ENCODE results near the gene A3GALT2.

DNA sequence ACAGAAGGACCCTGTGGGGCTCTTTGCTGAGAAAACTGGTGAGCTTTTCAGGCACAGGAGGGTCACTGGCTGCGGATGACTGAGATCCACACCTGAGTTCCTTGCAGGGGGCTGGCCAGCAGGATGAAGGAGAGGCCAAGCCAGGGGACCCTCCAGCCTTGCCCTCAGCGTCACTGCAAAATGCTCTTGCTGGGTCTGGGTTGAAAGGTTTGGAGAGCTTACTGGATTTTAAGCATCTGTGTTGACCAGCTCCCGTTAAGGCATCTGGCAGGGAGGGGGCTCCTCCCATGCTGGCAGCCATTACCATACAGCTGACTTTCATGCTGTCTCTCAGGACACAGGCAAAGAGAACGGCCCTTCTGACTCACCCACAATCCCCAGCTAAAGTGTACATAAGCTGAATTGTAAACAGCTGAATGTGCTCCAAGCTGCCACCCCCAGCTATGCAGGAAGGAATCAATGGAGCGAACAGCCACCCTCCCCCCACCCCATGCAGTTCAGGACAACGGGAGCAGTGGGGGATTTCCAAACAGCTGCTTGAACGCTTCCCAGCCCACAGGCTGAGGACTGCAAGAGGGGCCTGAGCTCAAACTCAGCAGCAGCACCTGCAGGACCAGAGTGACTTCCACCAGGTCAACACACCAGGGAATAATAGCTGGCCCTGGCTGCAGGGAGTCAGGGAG, 21.3 kb upstream of the A3GALT2 start:
- TF ChIP-seq, protein P1, sequence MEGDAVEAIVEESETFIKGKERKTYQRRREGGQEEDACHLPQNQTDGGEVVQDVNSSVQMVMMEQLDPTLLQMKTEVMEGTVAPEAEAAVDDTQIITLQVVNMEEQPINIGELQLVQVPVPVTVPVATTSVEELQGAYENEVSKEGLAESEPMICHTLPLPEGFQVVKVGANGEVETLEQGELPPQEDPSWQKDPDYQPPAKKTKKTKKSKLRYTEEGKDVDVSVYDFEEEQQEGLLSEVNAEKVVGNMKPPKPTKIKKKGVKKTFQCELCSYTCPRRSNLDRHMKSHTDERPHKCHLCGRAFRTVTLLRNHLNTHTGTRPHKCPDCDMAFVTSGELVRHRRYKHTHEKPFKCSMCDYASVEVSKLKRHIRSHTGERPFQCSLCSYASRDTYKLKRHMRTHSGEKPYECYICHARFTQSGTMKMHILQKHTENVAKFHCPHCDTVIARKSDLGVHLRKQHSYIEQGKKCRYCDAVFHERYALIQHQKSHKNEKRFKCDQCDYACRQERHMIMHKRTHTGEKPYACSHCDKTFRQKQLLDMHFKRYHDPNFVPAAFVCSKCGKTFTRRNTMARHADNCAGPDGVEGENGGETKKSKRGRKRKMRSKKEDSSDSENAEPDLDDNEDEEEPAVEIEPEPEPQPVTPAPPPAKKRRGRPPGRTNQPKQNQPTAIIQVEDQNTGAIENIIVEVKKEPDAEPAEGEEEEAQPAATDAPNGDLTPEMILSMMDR (IDR thresholded peaks at IDR 0.05), result no peak
- TF ChIP-seq POLR2AphosphoS5 (IDR thresholded peaks at IDR 0.05; ENCODE audit: insufficient read depth in 1 of 2, low read depth in 1 of 2) (peak; percentile 62 to 76), POLR2A (IDR thresholded peaks at IDR 0.05) (no peak)

All from vagina (tissue), 2 donors.